Mononuclear cell (primary cell): ENCODE data around the gene LINGO1. TPM values are rescaled to one million over a fixed set of nuclear protein-coding genes. Genes with fewer than 3 reads are reported as not detected.

ENCODE experiments used
- H3K27me3 ChIP-seq: 2 replicates; pipeline ENCODE4 v1.6.0; 2011; ENCODE audit warnings: low read length, control low read depth; ENCODE audit not compliant: insufficient read depth
- H3K4me1 ChIP-seq: 2 replicates; pipeline ENCODE4 v1.5.1; 2011; ENCODE audit warnings: mild to moderate bottlenecking, low read length, control low read depth; ENCODE audit not compliant: insufficient read depth
- H3K4me3 ChIP-seq: 2 replicates; pipeline ENCODE4 v1.5.1; 2011; ENCODE audit warnings: mild to moderate bottlenecking, low read length, moderate library complexity
- H3K9me3 ChIP-seq: 2 replicates; pipeline ENCODE4 v1.5.1; 2011; ENCODE audit warnings: low read depth, mild to moderate bottlenecking, control low read depth, low read length
- total RNA-seq: library from RNA; depleted of rRNA; stranded (reverse); fragments of >200 nt; gene quantifications from one replicate; pipeline ENCODE4 v1.2.3, GENCODE V29; 2012

Gene LINGO1
- total RNA-seq, 1 donor = not detected

GRCh38 chr15:77630956-77631744 is 1.6 kb downstream of the LINGO1 start:
- Histone ChIP-seq H3K27me3 (peaks cover 53% of the 10 kb centered on the region), H3K9me3 (no peaks in the 10 kb centered on the region), H3K4me3 (no peak overlapping the region), H3K4me1 (peaks cover 14% of the 10 kb centered on the region)

- Histone ChIP-seq H3K27me3 (peaks cover 45% of the 10 kb centered on the region), H3K4me3 (no peak overlapping the region), H3K4me1 (peaks cover 14% of the 10 kb centered on the region), H3K9me3 (no peaks in the 10 kb centered on the region)
Observed at GRCh38 chr15:77630056-77630455, 2.7 kb downstream of the LINGO1 start.

GRCh38 chr15:77629070-77630030 is 3.4 kb downstream of the LINGO1 start:
- H3K4me3 ChIP-seq = no peak overlapping the region
- peaks cover 14% of the 10 kb centered on the region for H3K4me1 ChIP-seq
- peaks cover 42% of the 10 kb centered on the region for H3K27me3 ChIP-seq
- H3K9me3 ChIP-seq = no peaks in the 10 kb centered on the region

GRCh38 chr15:77628010-77628409 is 4.7 kb downstream of the LINGO1 start:
- Histone ChIP-seq H3K27me3 (peaks cover 29% of the 10 kb centered on the region), H3K4me3 (no peak overlapping the region), H3K9me3 (no peaks in the 10 kb centered on the region), H3K4me1 (peaks cover under 1% of the 10 kb centered on the region)

GRCh38 chr15:77627581-77627980 is 5.1 kb downstream of the LINGO1 start:
- peaks cover 28% of the 10 kb centered on the region for H3K27me3 ChIP-seq
- no peak overlapping the region for H3K4me3 ChIP-seq
- H3K9me3 ChIP-seq = no peaks in the 10 kb centered on the region
- H3K4me1 ChIP-seq = no peaks in the 10 kb centered on the region

GRCh38 chr15:77627067-77627466 is 5.6 kb downstream of the LINGO1 start:
- Histone ChIP-seq H3K27me3 (peaks cover 28% of the 10 kb centered on the region), H3K4me3 (no peak overlapping the region), H3K4me1 (no peaks in the 10 kb centered on the region), H3K9me3 (no peaks in the 10 kb centered on the region)

GRCh38 chr15:77626002-77626401 is 6.7 kb downstream of the LINGO1 start:
- no peaks in the 10 kb centered on the region for H3K4me1 ChIP-seq
- H3K9me3 ChIP-seq = no peaks in the 10 kb centered on the region
- peaks cover 20% of the 10 kb centered on the region for H3K27me3 ChIP-seq
- H3K4me3 ChIP-seq = no peak overlapping the region

GRCh38 chr15:77625376-77625775 is 7.3 kb downstream of the LINGO1 start:
- H3K27me3 ChIP-seq = peaks cover 14% of the 10 kb centered on the region
- no peaks in the 10 kb centered on the region for H3K4me1 ChIP-seq
- no peaks in the 10 kb centered on the region for H3K9me3 ChIP-seq
- H3K4me3 ChIP-seq = no peak overlapping the region

- no peaks in the 10 kb centered on the region for H3K9me3 ChIP-seq
- peaks cover 11% of the 10 kb centered on the region for H3K27me3 ChIP-seq
- H3K4me3 ChIP-seq = no peak overlapping the region
- no peaks in the 10 kb centered on the region for H3K4me1 ChIP-seq
Observed at GRCh38 chr15:77624868-77625267, 7.8 kb downstream of the LINGO1 start.

GRCh38 chr15:77623755-77624524 is 8.8 kb downstream of the LINGO1 start:
- Histone ChIP-seq H3K4me3 (no peak overlapping the region), H3K9me3 (no peaks in the 10 kb centered on the region), H3K4me1 (no peaks in the 10 kb centered on the region), H3K27me3 (peaks cover 6% of the 10 kb centered on the region)

GRCh38 chr15:77622934-77623754 is 9.6 kb downstream of the LINGO1 start:
- H3K27me3 ChIP-seq = peaks cover 3% of the 10 kb centered on the region
- H3K4me3 ChIP-seq = no peak overlapping the region
- no peaks in the 10 kb centered on the region for H3K9me3 ChIP-seq
- no peaks in the 10 kb centered on the region for H3K4me1 ChIP-seq

GRCh38 chr15:77622209-77622933 is 10.3 kb downstream of the LINGO1 start:
- no peaks in the 10 kb centered on the region for H3K27me3 ChIP-seq

GRCh38 chr15:77621847-77622208 is 10.9 kb downstream of the LINGO1 start:
- Histone ChIP-seq H3K27me3 (no peaks in the 10 kb centered on the region), H3K9me3 (no peaks in the 10 kb centered on the region), H3K4me3 (no peak overlapping the region), H3K4me1 (no peaks in the 10 kb centered on the region)

More at GRCh38 chr15:77622209-77622933, 10.3 kb downstream of the LINGO1 start:
- H3K4me1 ChIP-seq = no peaks in the 10 kb centered on the region
- H3K4me3 ChIP-seq = no peak overlapping the region
- no peaks in the 10 kb centered on the region for H3K9me3 ChIP-seq
